KMS-11 (cell line): ENCODE data around the gene ARID1B.

Experiments
- H2AFZ ChIP-seq: fragments of 200-600 bp; sonication (generic); 2 replicates; pipeline ENCODE4 v1.6.1; 2016; ENCODE audit warnings: antibody characterized with exemption, mixed run types, low read depth
- H3K27ac ChIP-seq: fragments of 200-600 bp; sonication (generic); 2 replicates; pipeline ENCODE4 v1.6.1; 2016; ENCODE audit warnings: mild to moderate bottlenecking, mixed run types
- H3K27me3 ChIP-seq: fragments of 200-600 bp; sonication (generic); 2 replicates; pipeline ENCODE4 v1.6.1; 2017; ENCODE audit warnings: mild to moderate bottlenecking, low read depth, mixed run types, moderate library complexity; ENCODE audit not compliant: insufficient read depth
- H3K36me3 ChIP-seq: fragments of 200-600 bp; sonication (generic); 2 replicates; pipeline ENCODE4 v1.6.1; 2017; ENCODE audit warnings: mild to moderate bottlenecking, mixed run types; ENCODE audit not compliant: insufficient read depth
- H3K4me1 ChIP-seq: fragments of 200-600 bp; sonication (generic); 2 replicates; pipeline ENCODE4 v1.6.1; 2016; ENCODE audit warnings: mild to moderate bottlenecking, low read depth, mixed run types; ENCODE audit not compliant: poor library complexity, severe bottlenecking
- H3K4me2 ChIP-seq: fragments of 200-600 bp; sonication (generic); 2 replicates; pipeline ENCODE4 v1.7.0; 2016; ENCODE audit warnings: mild to moderate bottlenecking, mixed run types
- H3K4me3 ChIP-seq: fragments of 200-600 bp; sonication (generic); IDR thresholded peaks from 2 replicates; pipeline ENCODE4 v1.6.1; 2017; ENCODE audit warnings: low read depth, low read length, mixed read lengths; ENCODE audit not compliant: insufficient read depth
- H3K79me2 ChIP-seq: fragments of 200-600 bp; sonication (generic); 2 replicates; pipeline ENCODE4 v1.6.1; 2016; ENCODE audit warnings: low read depth, mixed run types; ENCODE audit not compliant: insufficient read depth
- H3K9ac ChIP-seq: fragments of 200-600 bp; sonication (generic); 2 replicates; pipeline ENCODE4 v1.6.1; 2016; ENCODE audit warnings: mild to moderate bottlenecking, mixed run types
- H4K20me1 ChIP-seq: fragments of 200-600 bp; sonication (generic); 2 replicates; pipeline ENCODE4 v1.6.1; 2016; ENCODE audit warnings: mild to moderate bottlenecking, mixed run types; ENCODE audit not compliant: insufficient read depth
- CTCF ChIP-seq: fragments of 200-600 bp; sonication (generic); conservative IDR thresholded peaks from 2 replicates; pipeline ENCODE4 v1.6.1; 2017; ENCODE audit warnings: low read depth, mild to moderate bottlenecking, antibody characterized with exemption, low read length, moderate library complexity, mixed read lengths

Gene ARID1B

GRCh38 chr6:156760377-156760776 lies 16.8 kb upstream of the ARID1B start:
- no peak for TF ChIP-seq CTCF
- H3K4me2 ChIP-seq = no peak overlapping the region
- no peak overlapping the region for H3K9ac ChIP-seq
- no peak overlapping the region for H2AFZ ChIP-seq
- no peaks in the 10 kb centered on the region for H4K20me1 ChIP-seq
- H3K27me3 ChIP-seq = no peaks in the 10 kb centered on the region
- H3K36me3 ChIP-seq = no peaks in the 10 kb centered on the region
- H3K4me3 ChIP-seq = no peak overlapping the region
- H3K27ac ChIP-seq = no peak overlapping the region
- peaks cover under 1% of the 10 kb centered on the region for H3K4me1 ChIP-seq
- no peaks in the 10 kb centered on the region for H3K79me2 ChIP-seq

GRCh38 chr6:156762547-156762946 lies 14.6 kb upstream of the ARID1B start:
- Histone ChIP-seq H3K4me2 (no peak overlapping the region), H2AFZ (no peak overlapping the region), H3K4me1 (no peaks in the 10 kb centered on the region), H3K4me3 (no peak overlapping the region), H3K27me3 (no peaks in the 10 kb centered on the region), H3K27ac (no peak overlapping the region), H3K9ac (no peak overlapping the region), H4K20me1 (no peaks in the 10 kb centered on the region), H3K79me2 (no peaks in the 10 kb centered on the region), H3K36me3 (no peaks in the 10 kb centered on the region)
- TF ChIP-seq CTCF = no peak

DNA sequence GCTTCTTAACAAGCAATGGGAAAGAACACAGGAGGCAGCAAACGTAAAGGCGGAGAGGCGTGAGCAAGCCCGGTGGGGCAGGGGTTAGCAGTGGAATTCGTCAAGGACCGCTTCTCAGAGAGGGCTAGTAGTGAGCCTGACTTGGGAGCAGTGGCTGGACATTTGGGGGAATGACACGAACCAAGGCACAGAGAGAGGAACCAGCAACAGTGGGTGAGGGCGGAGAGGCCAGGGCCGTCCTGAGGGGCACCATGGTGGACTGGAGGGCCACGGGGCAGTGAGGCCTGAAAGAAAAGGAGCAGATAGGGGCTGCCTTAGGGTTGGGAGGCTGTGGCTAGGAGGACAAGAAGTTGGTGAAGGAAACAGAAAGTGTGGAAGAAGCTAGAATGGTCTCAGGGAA lies 12.1 kb upstream of the ARID1B start:
- no peaks in the 10 kb centered on the region for H3K4me1 ChIP-seq
- no peaks in the 10 kb centered on the region for H3K27me3 ChIP-seq
- H3K79me2 ChIP-seq = no peaks in the 10 kb centered on the region
- no peaks in the 10 kb centered on the region for H4K20me1 ChIP-seq
- no peak for TF ChIP-seq CTCF
- no peak overlapping the region for H3K4me3 ChIP-seq
- H3K27ac ChIP-seq = no peak overlapping the region
- no peak overlapping the region for H2AFZ ChIP-seq
- no peak overlapping the region for H3K9ac ChIP-seq
- H3K4me2 ChIP-seq = no peak overlapping the region
- H3K36me3 ChIP-seq = no peaks in the 10 kb centered on the region

- Histone ChIP-seq H3K27me3 (no peaks in the 10 kb centered on the region), H3K27ac (no peak overlapping the region), H3K79me2 (no peaks in the 10 kb centered on the region), H3K4me3 (no peak overlapping the region), H4K20me1 (no peaks in the 10 kb centered on the region), H3K9ac (no peak overlapping the region), H3K4me2 (no peak overlapping the region), H3K4me1 (no peaks in the 10 kb centered on the region), H3K36me3 (no peaks in the 10 kb centered on the region), H2AFZ (no peak overlapping the region)
- TF ChIP-seq CTCF = no peak
Observed at GRCh38 chr6:156767603-156768467, 9.3 kb upstream of the ARID1B start.
